ENCODE measurements around the gene VPS51. TPM values are rescaled to one million over a fixed set of nuclear protein-coding genes. Genes with fewer than 3 reads are reported as not detected.
A peak's percentile ranks its signal among the peaks of the same experiment; 100 is the strongest.

VPS51 gene
- total and polyA plus RNA-seq, 9 of the 15 experiments (the other 6 are each of a cell fraction or from before 2014, with no cell fraction given): 1.8 to 143 (median 46.8) TPM

DNA sequence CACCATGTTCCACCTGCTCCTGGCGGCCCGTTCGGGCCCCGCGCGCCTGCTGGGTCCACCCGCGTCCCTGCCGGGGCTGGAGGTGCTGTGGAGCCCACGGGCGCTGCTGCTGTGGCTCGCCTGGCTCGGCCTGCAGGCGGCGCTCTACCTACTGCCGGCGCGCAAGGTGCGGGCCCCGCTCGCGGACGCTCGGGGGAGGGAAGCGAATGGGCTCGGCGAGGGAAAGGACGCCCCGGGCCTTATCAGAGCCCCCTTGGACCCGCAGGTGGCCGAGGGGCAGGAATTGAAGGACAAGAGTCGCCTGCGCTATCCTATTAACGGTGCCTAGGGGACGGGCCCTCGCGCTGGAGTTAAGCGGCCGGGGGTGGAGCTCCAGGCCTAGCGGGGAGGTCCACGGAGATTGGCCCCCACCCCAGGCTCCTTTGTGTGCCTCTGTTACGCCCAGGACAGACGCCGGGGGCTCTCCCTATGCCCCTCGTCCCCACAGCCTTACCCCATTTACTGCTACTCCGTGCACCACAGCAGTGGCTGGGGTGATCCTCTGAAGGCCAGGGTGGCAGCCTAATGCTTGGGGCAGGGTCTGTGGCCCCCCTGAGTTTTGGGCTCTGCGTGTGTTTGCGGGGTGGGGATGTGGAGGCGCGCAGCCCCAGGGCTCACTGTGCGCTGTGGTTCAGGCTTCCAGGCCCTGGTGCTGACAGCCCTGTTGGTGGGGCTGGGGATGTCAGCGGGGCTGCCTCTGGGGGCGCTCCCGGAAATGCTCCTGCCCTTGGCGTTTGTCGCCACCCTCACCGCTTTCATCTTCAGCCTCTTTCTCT, 16.7 kb downstream of the VPS51 start (continued):
- TF ChIP-seq LCOR (CRISPR knock-in tag; IDR thresholded peaks at IDR 0.05) (peak; percentile 68; the same call in 1 of the 2 replicates), RNF2 (IDR thresholded peaks at IDR 0.05) (no peak), TAF15 (IDR thresholded peaks at IDR 0.05; ENCODE audit: low read depth, low read length) (no peak), CXXC5 (CRISPR knock-in tag; IDR thresholded peaks at IDR 0.05) (peak; percentile 89), POLR2G (IDR thresholded peaks at IDR 0.05; ENCODE audit: low read depth, low read length) (peak; percentile 80), RBM25 (IDR thresholded peaks at IDR 0.05; ENCODE audit: low read depth, low read length, severe bottlenecking) (no peak), CSDE1 (IDR thresholded peaks at IDR 0.05) (no peak), ZBTB8A (IDR thresholded peaks at IDR 0.05; ENCODE audit: partially characterized antibody) (no peak), BCOR (IDR thresholded peaks at IDR 0.05) (no peak), POU5F1 (IDR thresholded peaks at IDR 0.05; ENCODE audit: borderline replicate concordance, low read depth, low read length, partially characterized antibody) (no peak), NUFIP1 (IDR thresholded peaks at IDR 0.05; ENCODE audit: partially characterized antibody) (no peak), MED1 (CRISPR knock-in tag; IDR thresholded peaks at IDR 0.05; ENCODE audit: borderline replicate concordance) (no peak), ZNF589 (CRISPR knock-in tag; IDR thresholded peaks at IDR 0.05; ENCODE audit: low read depth) (0 out of 2 replicates have a peak, but pooled peaks have one; percentile 43), ZBTB9 (CRISPR knock-in tag; IDR thresholded peaks at IDR 0.05) (0 out of 2 replicates have a peak, but pooled peaks have one; percentile 19), MCM2 (IDR thresholded peaks at IDR 0.05; ENCODE audit: low read depth) (no peak), SMC3 (conservative IDR thresholded peaks at IDR 0.05; ENCODE audit: insufficient read depth, low read depth, low read length) (peak; percentile 37; the same call in 1 of the 2 replicates)
- TF ChIP-seq, protein P1, sequence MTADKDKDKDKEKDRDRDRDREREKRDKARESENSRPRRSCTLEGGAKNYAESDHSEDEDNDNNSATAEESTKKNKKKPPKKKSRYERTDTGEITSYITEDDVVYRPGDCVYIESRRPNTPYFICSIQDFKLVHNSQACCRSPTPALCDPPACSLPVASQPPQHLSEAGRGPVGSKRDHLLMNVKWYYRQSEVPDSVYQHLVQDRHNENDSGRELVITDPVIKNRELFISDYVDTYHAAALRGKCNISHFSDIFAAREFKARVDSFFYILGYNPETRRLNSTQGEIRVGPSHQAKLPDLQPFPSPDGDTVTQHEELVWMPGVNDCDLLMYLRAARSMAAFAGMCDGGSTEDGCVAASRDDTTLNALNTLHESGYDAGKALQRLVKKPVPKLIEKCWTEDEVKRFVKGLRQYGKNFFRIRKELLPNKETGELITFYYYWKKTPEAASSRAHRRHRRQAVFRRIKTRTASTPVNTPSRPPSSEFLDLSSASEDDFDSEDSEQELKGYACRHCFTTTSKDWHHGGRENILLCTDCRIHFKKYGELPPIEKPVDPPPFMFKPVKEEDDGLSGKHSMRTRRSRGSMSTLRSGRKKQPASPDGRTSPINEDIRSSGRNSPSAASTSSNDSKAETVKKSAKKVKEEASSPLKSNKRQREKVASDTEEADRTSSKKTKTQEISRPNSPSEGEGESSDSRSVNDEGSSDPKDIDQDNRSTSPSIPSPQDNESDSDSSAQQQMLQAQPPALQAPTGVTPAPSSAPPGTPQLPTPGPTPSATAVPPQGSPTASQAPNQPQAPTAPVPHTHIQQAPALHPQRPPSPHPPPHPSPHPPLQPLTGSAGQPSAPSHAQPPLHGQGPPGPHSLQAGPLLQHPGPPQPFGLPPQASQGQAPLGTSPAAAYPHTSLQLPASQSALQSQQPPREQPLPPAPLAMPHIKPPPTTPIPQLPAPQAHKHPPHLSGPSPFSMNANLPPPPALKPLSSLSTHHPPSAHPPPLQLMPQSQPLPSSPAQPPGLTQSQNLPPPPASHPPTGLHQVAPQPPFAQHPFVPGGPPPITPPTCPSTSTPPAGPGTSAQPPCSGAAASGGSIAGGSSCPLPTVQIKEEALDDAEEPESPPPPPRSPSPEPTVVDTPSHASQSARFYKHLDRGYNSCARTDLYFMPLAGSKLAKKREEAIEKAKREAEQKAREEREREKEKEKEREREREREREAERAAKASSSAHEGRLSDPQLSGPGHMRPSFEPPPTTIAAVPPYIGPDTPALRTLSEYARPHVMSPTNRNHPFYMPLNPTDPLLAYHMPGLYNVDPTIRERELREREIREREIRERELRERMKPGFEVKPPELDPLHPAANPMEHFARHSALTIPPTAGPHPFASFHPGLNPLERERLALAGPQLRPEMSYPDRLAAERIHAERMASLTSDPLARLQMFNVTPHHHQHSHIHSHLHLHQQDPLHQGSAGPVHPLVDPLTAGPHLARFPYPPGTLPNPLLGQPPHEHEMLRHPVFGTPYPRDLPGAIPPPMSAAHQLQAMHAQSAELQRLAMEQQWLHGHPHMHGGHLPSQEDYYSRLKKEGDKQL (CRISPR knock-in tag; IDR thresholded peaks at IDR 0.05; ENCODE audit: borderline replicate concordance): 0 out of 2 replicates have a peak, but pooled peaks have one; percentile 73
- TF ChIP-seq, protein P2, sequence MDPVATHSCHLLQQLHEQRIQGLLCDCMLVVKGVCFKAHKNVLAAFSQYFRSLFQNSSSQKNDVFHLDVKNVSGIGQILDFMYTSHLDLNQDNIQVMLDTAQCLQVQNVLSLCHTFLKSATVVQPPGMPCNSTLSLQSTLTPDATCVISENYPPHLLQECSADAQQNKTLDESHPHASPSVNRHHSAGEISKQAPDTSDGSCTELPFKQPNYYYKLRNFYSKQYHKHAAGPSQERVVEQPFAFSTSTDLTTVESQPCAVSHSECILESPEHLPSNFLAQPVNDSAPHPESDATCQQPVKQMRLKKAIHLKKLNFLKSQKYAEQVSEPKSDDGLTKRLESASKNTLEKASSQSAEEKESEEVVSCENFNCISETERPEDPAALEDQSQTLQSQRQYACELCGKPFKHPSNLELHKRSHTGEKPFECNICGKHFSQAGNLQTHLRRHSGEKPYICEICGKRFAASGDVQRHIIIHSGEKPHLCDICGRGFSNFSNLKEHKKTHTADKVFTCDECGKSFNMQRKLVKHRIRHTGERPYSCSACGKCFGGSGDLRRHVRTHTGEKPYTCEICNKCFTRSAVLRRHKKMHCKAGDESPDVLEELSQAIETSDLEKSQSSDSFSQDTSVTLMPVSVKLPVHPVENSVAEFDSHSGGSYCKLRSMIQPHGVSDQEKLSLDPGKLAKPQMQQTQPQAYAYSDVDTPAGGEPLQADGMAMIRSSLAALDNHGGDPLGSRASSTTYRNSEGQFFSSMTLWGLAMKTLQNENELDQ (CRISPR knock-in tag; IDR thresholded peaks at IDR 0.05; ENCODE audit: borderline replicate concordance): 0 out of 2 replicates have a peak, but pooled peaks have one; percentile 41

Measured in K562 (cell line).